Thoracic aorta (tissue), 2 donors: Measurements from ENCODE around the gene NMNAT2. TPM values are rescaled to one million over a fixed set of nuclear protein-coding genes. Genes with fewer than 3 reads are reported as not detected.
"Not testable (repeated sequence)": the region's sequence is repeated elsewhere in the genome, so short reads cannot be mapped to it uniquely, and the experiment has no call there.

Source experiments
- ATAC-seq: fragments of 150-250 bp; one replicate; pipeline ENCODE4 v1.8.0; 2017; ENCODE audit warnings: low read depth; ENCODE audit not compliant: insufficient number of reproducible peaks, low FRiP score
- DNase-seq: peaks from one replicate; pipeline ENCODE4 v3.0.0-alpha.2; 2020; ENCODE audit warnings: low spot score
- H3K27ac ChIP-seq, 2 donors: fragments of 200-600 bp; sonication (generic); 1 replicate in 1 of 2; 2 replicates in 1 of 2; pipeline ENCODE4 v1.5.1; 2016; ENCODE audit warnings: mild to moderate bottlenecking in 2 of 2, moderate library complexity in 2 of 2
- H3K27me3 ChIP-seq: fragments of 200-600 bp; sonication (generic); replicated peaks from 2 replicates; pipeline ENCODE4 v1.6.0; 2016; ENCODE audit warnings: mild to moderate bottlenecking; ENCODE audit not compliant: insufficient read depth
- H3K36me3 ChIP-seq: fragments of 200-600 bp; sonication (generic); one replicate; pipeline ENCODE4 v1.5.1; 2016
- H3K4me1 ChIP-seq, 2 donors: fragments of 200-600 bp; sonication (generic); 1 replicate in 1 of 2; 2 replicates in 1 of 2; pipeline versions ENCODE4 v1.5.1 to v1.6.0; 2016; ENCODE audit warnings: low read depth in 2 of 2, mild to moderate bottlenecking in 1 of 2; ENCODE audit not compliant: control insufficient read depth in 1 of 2
- H3K4me3 ChIP-seq: fragments of 200-600 bp; sonication (generic); 2 replicates; pipeline ENCODE4 v1.5.1; 2016; ENCODE audit warnings: mild to moderate bottlenecking
- H3K9me3 ChIP-seq: fragments of 200-600 bp; sonication (generic); 2 replicates; pipeline ENCODE4 v1.5.1; 2016
- CTCF ChIP-seq: fragments of 200-600 bp; sonication (generic); IDR thresholded peaks from one replicate; pipeline ENCODE4 v1.5.1; 2019; ENCODE audit warnings: antibody characterized with exemption
- total RNA-seq, 2 donors: library from RNA; depleted of rRNA; stranded (reverse); fragments of >200 nt; gene quantifications; one replicate each; pipeline versions ENCODE4 v1.1.0 to v1.2.3, GENCODE V29; 2016

The NMNAT2 gene
- total RNA-seq, 2 donors from 2014 or later = 0.68 to 1.1 TPM

- no peaks in the 10 kb centered on the region for H3K9me3 ChIP-seq
- TF ChIP-seq CTCF = no peak
- H3K27me3 ChIP-seq = no peaks in the 10 kb centered on the region
- peak overlapping the region in 1 of 2 donors; percentile 37 for H3K27ac ChIP-seq
- peaks cover 14 to 24% of the 10 kb centered on the region in 2 donors for H3K4me1 ChIP-seq
- no peaks in the 10 kb centered on the region for H3K36me3 ChIP-seq
- no peak for ATAC-seq
- DNase-seq = no peak
- no peak overlapping the region for H3K4me3 ChIP-seq
Measured at GRCh38 chr1:183244466-183244865, 173.7 kb downstream of the NMNAT2 start.

GRCh38 chr1:183243161-183244050, 174.8 kb downstream of the NMNAT2 start:
- Histone ChIP-seq H3K36me3 (no peaks in the 10 kb centered on the region), H3K4me3 (no peak overlapping the region), H3K9me3 (no peaks in the 10 kb centered on the region), H3K27me3 (no peaks in the 10 kb centered on the region), H3K27ac (peak overlapping the region; percentile 42 to 60), H3K4me1 (peaks cover 14 to 24% of the 10 kb centered on the region in 2 donors)
- peak; percentile 42 for ATAC-seq
- TF ChIP-seq CTCF = no peak
- no peak for DNase-seq

GRCh38 chr1:183242556-183242955, 175.6 kb downstream of the NMNAT2 start:
- Histone ChIP-seq H3K4me3 (no peak overlapping the region), H3K36me3 (no peaks in the 10 kb centered on the region), H3K27me3 (no peaks in the 10 kb centered on the region), H3K4me1 (peaks cover 14 to 24% of the 10 kb centered on the region in 2 donors), H3K27ac (peak overlapping the region; percentile 42 to 60), H3K9me3 (no peaks in the 10 kb centered on the region)
- DNase-seq (no peak), ATAC-seq (no peak)
- TF ChIP-seq CTCF = no peak

GRCh38 chr1:183241471-183241870, 176.7 kb downstream of the NMNAT2 start:
- peak overlapping the region; percentile 34 to 60 for H3K27ac ChIP-seq
- ATAC-seq = no peak
- TF ChIP-seq CTCF = no peak

GRCh38 chr1:183240853-183241252, 177.3 kb downstream of the NMNAT2 start:
- ATAC-seq, H3K27me3 ChIP-seq, H3K9me3 ChIP-seq, DNase-seq, H3K36me3 ChIP-seq, H3K4me3 ChIP-seq: not testable (repeated sequence)
- Histone ChIP-seq H3K27ac (peak overlapping the region in 1 of 2 donors; percentile 34), H3K4me1 (peaks cover 14 to 24% of the 10 kb centered on the region in 2 donors)

More at GRCh38 chr1:183241471-183241870, 176.7 kb downstream of the NMNAT2 start:
- Histone ChIP-seq H3K36me3 (no peaks in the 10 kb centered on the region), H3K9me3 (no peaks in the 10 kb centered on the region), H3K4me1 (peaks cover 14 to 24% of the 10 kb centered on the region in 2 donors), H3K4me3 (no peak overlapping the region), H3K27me3 (no peaks in the 10 kb centered on the region)
- no peak for DNase-seq
